C4-2B (cell line): Measurements from ENCODE around the gene ERGIC2.

Source experiments
- CTCF ChIP-seq: fragments of 450-650 bp; conservative IDR thresholded peaks from 2 replicates; pipeline ENCODE4 v1.5.1; 2017; ENCODE audit warnings: mild to moderate bottlenecking
- ZFX ChIP-seq: fragments of 450-650 bp; IDR thresholded peaks from 2 replicates; pipeline ENCODE4 v1.6.1; 2017

GRCh38 chr12:29396774-29397173 lies 15.8 kb upstream of the ERGIC2 start:
- TF ChIP-seq CTCF (no peak), ZFX (no peak)
